Nucleus accumbens (tissue), 56 donors: ENCODE results near the gene ARMC8.
A peak's percentile ranks its signal among the peaks of the same experiment; 100 is the strongest.

Experiments
- DNase-seq, 56 donors: peaks; one replicate each; lab custom pipeline; 2025; lab: John Stamatoyannopoulos, UW

The ARMC8 gene

DNA sequence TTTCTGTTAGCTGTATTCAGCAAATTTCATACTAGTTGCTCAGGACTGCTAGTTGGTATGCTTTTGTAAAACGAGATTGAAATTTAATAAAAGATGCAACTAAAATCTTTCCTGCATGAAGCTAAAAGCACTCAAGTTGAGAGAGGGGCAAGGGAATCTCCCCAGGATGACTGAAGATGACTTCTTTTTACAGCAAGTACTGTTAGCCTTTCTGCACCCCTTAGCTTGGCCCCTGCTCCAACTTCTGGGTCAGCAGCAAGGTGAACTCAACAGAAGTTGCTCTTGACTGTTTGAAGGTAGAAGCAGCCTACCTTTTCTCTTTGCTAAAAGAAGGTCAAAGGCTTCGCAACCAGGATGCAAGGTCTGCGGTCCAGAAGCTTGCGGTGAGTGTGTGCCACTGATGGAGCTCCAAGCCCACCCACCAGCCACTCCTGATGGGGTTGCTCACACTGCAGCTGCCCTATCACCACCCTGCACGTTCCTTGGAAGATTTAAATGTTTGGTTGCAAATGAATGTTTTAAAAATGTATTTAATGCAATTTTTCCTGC, 110.0 kb downstream of the ARMC8 start:
- no peak for DNase-seq

DNA sequence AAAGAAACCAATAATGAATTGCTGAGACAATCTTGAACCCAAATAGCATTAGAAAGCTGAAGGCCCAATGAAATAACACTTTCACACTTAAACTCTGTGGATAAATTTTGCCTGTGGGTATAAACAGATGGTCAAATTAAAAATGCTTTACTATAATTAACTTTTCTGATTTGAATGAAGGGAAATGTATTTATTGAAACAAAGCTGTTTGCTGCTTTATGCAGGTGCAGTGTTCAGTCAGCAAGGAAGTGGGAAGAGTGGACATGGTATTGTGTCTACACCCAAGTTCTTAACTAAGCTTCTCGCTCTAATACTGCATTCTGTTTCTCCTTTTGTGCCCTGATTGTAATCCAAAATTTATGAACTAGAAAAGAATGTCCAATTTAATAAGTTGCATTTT, 110.8 kb downstream of the ARMC8 start:
- DNase-seq: no peak

DNA sequence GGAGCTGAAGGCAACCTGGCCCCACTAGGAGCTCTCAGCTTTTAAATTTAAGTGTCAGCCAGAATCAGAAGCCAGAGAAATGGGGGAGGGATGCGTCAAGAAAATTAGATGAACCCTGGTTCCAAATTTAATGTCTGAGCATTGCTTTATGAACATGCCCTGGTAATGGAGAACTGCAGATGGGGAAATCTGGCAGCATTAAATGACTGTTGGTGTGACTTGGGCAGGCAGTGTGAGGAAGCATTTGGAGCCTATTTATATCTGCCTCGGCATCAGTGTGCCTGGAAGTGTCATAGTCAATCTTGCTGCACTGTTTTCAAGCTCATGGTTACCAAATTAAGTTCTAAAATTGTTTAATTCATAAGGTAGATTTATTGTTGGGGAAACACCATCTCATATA, 113.5 kb downstream of the ARMC8 start:
- peak in 1 of 56 donors; percentile 3 for DNase-seq

DNA sequence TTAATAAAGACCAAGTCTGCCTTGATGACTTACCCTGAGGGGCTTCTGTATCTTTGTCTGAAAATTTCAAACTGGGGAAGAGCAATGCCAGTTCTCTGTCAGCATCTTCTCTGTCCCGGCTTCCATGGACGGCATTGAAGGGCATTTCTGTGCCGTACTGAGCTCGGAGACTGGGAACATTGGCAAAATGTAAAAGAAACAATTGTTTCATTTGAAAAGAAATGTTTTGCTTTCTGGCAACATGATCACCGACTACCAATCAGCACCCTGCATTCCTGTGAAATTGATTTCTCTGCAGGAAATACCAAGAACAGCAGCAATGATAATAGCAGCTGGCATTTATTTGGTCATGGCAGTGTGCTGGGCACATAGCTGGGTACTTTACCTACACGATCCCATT, 116.4 kb downstream of the ARMC8 start:
- DNase-seq: peak in 9 of 56 donors; percentile 7 to 34 (median 12)

DNA sequence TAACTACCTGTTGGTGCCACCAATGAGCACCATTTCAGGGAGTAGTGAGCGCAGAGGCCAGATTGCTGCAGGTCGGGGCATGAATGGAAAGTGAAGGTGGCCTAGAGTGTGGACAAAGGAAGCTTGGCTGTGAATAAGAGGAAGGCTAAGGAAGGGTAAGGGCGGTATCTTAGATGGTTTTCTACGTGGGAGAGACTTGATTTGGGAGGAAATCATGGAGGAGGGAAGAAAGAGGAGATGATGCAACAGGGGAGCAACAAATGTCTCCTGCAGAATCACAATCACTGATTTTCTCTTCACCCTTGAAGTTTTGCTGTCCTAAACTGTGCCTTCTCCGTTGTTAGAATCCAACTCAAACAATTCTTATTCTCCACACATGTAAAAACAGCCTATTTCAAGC, 120.8 kb downstream of the ARMC8 start:
- no peak for DNase-seq

DNA sequence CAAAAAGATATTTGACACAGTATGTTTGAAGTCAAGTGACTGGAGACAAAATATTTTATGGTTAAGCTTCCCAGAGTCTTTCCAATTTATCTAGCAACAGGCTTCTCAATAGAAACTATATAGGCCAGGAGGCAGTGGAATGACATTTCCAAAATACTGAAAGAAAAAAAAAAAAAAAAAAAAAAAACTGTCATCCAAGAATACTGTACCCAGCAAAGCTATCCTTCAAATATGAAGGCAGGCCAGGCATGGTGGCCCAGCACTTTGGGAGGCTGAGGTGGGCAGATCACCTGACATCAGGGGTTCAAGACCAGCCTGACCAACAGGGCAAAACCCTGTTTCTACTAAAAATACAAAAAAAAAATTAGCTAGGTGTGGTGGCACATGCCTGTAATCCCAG, 121.7 kb downstream of the ARMC8 start:
- DNase-seq: no peak

DNA sequence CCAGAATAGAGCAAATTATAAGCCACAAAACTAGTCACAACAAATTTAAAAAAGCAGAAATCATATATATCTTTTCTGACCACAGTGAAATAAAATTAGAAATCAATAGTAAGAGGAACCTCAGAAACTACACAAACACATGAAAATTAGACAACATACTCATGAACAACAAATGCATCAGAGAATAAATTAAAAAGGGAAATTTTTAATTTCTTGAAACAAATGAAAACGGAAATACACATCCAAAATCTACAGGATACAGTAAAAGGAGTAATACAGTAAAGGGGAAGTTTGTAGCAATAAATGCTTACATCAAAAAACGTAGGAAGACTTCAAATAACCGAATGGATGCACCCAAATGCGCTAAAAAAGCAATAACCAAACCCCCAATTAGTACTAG, 123.4 kb downstream of the ARMC8 start:
- no peak for DNase-seq

DNA sequence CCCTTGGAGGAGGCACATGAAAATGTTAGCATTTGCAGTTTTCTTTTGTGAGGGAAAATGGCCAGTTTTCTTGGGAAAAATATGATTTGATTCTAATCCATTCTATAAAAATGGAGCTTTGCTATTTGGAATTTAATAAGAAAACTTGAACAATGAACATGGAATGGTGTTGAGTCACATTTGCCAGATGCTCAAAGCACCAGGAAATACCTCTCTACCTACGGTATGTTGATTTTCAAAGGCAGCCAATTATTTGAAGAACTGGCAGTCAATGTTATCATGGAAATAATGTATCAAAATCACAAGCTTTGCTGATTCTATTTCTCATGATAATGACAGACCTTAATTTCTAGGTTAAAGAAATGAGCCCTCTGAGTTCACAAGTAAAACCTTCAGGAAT, 127.7 kb downstream of the ARMC8 start:
- no peak for DNase-seq

DNA sequence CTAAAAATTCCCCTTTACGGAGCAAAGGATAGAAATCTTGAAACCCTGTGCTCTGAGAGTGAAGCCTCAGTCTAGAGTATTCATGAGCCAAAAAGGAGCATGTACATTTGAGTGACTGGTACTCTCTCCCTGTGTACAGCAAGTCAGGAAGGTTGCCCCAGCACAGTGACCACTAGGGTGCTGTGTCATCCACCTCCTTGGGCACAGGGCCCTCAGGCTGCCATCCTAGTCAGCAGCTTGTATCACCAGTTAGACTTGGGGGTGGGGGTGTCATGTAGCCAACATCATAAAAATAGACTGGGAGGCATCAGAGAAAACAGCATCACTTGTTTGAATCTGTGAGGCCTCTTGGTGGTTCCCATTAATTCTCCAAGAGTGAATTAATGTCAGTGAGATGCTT, 130.6 kb downstream of the ARMC8 start:
- no peak for DNase-seq

DNA sequence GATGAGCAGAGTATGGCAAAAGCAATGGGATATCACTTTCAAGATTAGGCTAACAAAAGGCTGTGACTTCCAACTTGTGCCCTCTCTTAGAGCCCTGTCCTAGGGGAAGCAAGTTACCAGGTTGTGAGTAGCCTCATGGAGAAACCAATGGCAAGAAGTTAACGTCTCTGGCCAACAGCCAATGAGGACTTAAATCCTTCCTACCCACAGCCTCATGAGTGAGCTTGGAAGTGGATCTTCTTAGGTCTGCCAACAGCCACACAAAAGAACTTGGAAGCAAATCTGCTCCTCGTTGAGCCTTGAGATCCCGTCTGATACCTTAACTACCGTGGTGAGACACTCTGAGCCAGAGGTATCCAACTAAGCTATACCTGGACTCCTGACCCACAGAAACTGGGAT, 136.9 kb downstream of the ARMC8 start:
- no peak for DNase-seq

DNA sequence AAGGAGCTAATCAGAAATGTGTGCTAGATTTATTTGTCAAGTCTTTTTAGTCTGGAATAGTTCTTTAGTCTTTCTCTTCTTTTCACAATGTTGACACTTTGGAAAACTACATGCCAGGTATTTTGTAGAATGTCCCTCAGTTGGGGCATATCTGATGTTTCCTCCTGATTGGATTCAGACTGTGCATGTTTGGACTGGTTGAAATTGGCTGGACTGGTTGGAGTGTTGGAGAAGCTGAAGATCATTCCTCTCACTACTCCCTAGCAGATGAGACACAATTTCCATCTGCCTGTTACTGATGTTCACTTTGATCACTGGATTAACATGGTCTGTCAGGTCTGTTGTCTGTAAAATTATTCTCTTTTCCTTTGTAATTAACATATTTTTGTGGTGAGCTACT, 138.9 kb downstream of the ARMC8 start:
- no peak for DNase-seq

DNA sequence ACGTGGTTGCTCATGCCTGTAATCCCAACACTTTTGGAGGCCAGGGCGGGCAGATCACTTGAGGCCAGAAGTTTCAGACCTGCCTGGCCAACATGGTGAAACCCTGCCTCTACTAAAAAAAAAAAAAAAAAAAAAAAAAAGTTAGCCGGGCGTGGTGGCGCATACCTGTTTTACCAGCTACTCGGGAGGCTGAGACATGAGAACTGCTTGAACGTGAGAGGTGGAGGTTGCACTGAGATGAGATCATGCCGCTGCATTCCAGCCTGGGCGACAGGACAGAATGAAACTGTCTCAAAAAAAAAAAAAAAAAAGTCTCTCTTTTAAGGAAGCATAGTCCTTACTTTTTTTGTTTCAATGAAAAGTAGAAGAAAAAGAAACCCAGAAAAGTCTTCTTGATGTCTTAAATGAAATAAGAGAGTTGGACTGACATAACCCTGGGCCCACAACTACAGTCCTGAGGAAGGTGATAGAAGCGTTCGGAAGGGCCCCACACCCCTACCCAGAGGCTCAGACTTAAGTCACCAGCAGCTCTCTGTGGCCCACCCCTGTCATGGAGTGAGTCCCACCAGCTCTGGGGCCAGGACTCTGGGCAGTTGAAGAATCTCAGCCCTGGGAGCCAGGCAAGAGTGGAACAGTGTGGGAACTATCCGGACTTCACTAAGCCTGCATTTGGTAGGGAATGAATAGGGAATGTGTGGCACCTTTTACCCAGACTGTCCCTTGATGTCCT, 139.9 kb downstream of the ARMC8 start:
- no peak for DNase-seq

DNA sequence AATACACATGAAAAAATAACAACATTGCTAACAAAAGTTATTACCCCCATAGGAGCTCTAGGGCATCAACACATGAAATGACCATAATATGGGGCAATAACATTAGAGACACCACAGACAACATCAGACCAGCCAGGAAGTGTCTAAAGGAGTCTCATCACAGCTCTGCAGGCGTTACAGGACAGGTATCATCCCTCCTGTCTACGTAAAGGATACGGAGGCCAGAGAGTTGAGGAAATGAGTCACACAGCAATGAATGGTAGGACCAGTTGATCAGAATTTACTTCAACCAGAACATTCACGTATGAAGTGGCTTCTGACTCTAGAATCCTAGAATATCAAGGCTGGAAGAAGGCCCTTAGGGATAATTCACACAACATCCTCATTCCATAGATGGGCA, 140.7 kb downstream of the ARMC8 start:
- DNase-seq: no peak

DNA sequence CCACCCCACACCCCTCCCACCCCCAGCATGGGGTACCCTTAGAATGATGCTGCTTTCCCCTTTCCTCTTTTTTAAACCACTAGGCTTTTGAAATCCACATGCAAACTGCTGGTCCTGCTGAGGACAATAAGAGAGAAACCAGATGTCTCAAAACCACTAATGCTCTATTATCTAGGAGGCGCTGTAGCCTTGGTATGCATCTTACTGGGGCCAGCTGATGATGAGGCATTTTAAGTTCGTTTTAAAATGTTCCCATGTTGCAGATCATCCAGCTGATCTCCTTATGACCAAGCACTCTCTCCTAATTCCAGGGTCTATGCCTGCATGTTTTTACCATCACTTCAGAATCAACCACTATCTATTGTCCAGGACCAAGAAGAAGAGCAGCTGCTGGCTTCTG, 141.2 kb downstream of the ARMC8 start:
- DNase-seq: no peak

DNA sequence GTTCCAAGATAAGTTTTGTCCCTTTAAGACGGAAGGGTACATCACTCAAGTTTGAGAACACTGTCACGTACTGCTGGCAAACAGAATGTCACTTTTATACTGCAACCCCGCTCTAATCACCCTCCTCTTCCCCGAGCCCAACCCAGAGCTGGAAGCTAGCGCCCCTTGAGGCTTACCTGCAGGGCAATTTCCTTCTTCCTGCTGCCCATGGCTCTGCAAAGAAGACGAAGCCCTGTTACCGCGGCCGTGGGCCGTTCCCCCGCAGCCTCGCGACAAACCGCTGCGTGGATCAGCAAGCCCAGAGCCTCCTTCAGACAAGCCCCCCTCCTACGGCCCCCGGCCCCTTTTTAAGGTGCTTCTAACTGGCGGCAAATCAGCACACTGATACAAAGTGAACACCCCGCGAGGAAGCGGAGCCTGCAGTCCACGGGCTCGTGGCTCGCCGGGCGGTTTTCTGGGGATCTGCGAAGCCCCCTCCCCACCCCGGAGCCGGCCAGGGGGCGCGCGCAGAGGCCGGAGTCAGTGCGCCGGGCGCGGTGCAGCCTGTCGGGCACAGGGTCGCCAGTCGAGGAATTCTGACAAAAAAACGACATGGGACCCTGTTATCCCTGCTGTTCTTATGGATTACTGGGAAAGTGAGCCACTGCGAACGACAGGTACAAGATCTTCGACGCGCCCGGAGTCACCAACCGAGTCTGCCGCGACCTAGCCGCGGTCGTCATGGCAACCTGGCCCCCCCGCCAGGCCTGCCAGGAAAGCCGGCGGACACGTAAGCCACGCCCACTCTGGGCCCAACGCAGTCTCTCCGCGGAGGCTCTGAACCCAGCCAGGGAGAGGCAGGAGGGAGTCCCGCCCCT, 142.3 kb downstream of the ARMC8 start, which contains the start of gene NME9:
Gene NME9 (minus strand): TSS at position 725 of the 857 bp plus-strand sequence. CDS start 516 bp downstream, at position 209.
- DNase-seq: peak; percentile 25 to 95 (median 80)

DNA sequence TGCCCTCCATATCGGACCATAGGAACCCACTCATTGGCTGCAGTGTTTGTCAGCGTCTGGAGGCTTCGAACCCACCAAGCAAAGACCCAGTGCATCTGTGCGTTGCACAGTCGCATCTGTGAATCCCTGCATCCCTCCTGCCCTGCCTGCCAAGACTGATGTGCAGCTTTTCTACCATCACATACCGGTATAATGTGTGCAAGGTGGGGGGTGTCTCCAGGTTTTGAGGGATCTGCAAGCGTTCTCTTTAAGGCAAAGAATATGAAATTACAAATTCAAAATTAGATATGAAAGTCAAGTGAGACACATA, 142.8 kb downstream of the ARMC8 start:
- DNase-seq: no peak

DNA sequence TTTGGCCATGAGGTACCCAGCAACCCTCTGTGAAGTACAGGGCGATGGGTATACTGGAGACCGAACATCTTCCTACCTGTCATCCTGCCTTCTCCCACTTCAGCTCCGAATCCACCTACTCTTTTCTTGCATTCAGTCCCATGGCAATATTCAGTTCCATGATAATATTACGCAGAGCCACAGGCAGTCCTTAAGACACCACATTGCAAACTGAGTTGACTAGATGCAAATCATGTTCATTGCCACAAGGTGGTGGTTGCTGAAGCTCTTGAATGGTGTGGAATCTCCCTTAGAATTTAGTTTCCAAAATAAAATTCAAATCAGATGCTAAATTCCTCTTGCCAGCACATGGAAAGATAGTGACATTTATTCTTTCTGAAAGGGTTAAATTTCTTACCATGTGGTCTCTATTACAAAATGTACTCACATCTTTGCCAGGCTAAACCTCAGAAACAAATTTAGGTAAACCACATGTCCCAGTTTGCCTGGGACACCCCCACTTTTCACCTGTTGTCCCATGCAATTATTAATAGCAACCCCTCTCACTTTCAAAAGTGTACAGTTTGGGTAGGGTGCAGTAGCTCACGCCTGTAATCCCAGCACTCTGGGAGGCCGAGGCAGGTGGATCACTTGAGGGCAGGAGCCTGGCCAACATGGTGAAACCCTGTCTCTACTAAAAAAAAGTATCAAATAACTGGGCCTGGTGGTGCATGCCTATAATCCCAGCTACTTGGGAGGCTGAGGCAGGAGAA, 144.2 kb downstream of the ARMC8 start:
- DNase-seq: peak in 1 of 56 donors; percentile 19

DNA sequence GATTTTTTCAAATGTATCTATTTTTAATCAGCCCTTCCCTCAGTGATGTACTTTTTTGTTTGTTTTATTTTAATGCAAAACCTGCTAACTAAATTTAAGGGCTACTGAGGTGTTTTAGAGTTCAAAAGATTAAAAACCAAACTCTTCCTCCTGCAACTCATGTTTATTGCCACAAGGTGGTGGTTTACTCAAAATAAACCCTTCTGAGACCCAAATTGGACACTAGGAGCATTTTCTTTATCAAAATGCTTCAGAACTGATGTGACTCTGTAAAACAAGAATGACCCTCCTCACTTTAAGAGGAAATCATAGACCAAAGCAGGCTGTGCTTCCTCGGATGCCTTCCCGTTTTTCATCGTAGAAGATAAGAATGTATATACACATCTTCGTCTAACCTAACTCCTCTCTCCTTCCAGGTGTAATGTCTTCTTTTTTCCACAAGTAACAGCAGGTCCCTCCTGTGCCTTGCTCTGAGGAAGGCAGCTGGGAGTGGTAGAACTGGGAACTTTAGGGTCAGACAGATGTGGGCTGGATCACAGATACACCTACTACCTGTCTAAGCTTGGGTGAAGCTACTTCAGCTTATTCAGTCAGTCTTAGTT, 145.5 kb downstream of the ARMC8 start:
- no peak for DNase-seq

DNA sequence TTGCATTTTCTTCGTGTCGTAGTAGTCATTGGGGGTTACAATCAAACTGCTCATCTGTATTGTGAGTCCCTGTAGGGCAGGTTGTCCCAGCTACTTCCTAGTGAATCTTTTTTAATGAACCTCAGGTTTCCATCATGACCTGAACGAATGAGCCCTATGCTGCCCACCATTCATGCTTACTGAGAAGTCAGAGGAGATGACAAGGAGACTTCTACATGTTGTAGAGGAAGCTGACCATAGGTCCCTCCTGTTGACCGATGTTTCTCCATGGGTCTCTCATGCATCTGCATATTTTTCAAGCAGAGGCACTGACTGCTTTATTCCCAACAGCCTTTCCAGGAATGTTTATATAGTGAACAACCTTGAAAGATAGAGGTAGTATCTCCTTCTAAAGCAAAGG, 147.5 kb downstream of the ARMC8 start:
- DNase-seq: no peak

DNA sequence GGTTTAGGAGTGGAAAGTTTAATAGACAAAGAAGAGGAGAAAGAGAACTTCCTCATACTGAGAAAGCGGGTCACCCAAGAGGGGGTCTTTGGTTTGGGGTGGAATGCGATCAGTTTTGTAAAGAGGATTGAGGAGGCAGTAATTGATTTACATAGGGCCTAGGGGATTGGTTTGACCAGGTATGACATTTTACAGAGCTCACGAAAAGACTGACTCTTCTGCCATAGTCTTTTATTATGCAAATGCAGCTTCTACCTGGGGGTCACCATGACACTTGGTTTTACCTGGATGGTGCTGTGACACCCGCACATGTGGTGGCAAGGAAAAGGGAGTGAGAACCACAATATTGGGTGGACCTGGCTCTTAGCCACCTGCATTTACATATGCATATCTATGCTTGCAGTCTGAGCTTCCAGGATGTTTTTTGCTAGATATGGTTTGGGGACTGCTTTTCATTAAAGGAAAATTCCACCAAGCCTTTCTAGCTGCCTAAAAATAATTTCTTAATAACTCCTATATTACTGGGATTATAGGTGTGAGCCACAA, 149.4 kb downstream of the ARMC8 start:
- no peak for DNase-seq
